Adipocyte (in vitro differentiated cells): Measurements from ENCODE around the gene GOLT1A.
A peak's percentile ranks its signal among the peaks of the same experiment; 100 is the strongest.

Experiments
- DNase-seq: peaks from one replicate; pipeline ENCODE4 v3.0.0-alpha.2; 2015; ENCODE audit warnings: low read depth
- H3K27me3 ChIP-seq: replicated peaks from 2 replicates; pipeline ENCODE4 v1.7.0; 2013; ENCODE audit warnings: mild to moderate bottlenecking, low read length, moderate library complexity; ENCODE audit not compliant: control insufficient read depth, insufficient read depth
- H3K36me3 ChIP-seq: 2 replicates; pipeline ENCODE4 v1.7.0; 2013; ENCODE audit warnings: low read length, mild to moderate bottlenecking, moderate library complexity; ENCODE audit not compliant: control insufficient read depth, insufficient read depth, severe bottlenecking
- H3K4me1 ChIP-seq: 2 replicates; pipeline ENCODE4 v1.7.0; 2013; ENCODE audit warnings: mild to moderate bottlenecking, low read length, moderate library complexity; ENCODE audit not compliant: control insufficient read depth, insufficient read depth
- H3K4me3 ChIP-seq: 2 replicates; pipeline ENCODE4 v1.7.0; 2013; ENCODE audit warnings: mild to moderate bottlenecking, low read length, moderate library complexity
- H3K9ac ChIP-seq: 2 replicates; pipeline ENCODE4 v1.7.0; 2013; ENCODE audit warnings: mild to moderate bottlenecking, low read length, moderate library complexity
- H3K9me3 ChIP-seq: 2 replicates; pipeline ENCODE4 v1.7.0; 2013; ENCODE audit warnings: mild to moderate bottlenecking, low read length, moderate library complexity; ENCODE audit not compliant: control insufficient read depth

Gene GOLT1A

GRCh38 chr1:204198348-204199340 is 15.1 kb downstream of the GOLT1A start:
- Histone ChIP-seq H3K9me3 (no peaks in the 10 kb centered on the region), H3K9ac (no peak overlapping the region), H3K4me3 (no peak overlapping the region), H3K4me1 (peaks cover 7% of the 10 kb centered on the region), H3K36me3 (no peaks in the 10 kb centered on the region), H3K27me3 (peaks cover 74% of the 10 kb centered on the region)
- peak; percentile 55 for DNase-seq

GRCh38 chr1:204197068-204197467 is 16.7 kb downstream of the GOLT1A start:
- H3K4me3 ChIP-seq, result no peak overlapping the region
- peaks cover 71% of the 10 kb centered on the region for H3K27me3 ChIP-seq
- DNase-seq, result no peak
- peaks cover 7% of the 10 kb centered on the region for H3K4me1 ChIP-seq
- H3K9me3 ChIP-seq, result no peaks in the 10 kb centered on the region
- H3K36me3 ChIP-seq, result no peaks in the 10 kb centered on the region
- H3K9ac ChIP-seq, result no peak overlapping the region

DNA sequence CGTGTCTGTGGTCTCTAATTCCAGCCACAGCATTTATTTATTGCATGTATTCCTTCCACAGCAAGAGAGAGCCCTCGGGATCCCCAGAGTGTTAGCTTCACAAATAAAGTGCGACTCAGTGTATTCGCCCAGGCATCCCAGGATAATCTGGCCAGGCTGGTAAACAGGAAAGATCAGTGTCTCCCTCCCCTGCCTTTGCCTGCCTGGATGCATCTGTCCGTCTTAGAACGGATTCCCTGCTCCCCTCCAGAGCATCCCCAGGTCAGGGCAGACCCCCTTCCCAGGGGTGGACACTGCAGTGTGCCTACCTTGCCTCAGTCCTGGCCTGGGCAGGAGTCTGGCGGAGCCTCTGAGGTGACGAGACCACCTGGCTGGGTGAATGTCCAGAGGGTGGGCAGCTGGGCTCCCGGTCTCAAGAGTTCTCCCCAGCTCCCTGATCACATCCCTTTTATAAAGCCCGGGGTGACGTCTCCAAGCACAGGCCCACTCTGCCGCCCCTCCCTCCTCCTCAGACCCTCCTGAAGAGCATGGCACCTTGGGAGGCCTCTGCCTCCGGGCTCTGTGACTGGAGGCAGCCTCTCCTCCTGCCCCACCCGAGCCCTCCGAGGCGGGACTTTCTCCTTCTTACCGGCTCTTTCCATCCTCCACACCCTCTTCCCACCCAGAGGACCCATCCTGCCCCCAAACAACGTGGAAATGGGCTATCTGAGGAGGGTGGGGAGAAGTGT is 17.6 kb downstream of the GOLT1A start, which contains the start of gene KISS1:
TSS of gene KISS1 (minus strand) at position 424 of the 728 bp plus-strand sequence. CDS start 3,615 bp downstream, outside the sequence.
- H3K4me1 ChIP-seq, result peaks cover 7% of the 10 kb centered on the region
- H3K27me3 ChIP-seq, result peaks cover 74% of the 10 kb centered on the region
- H3K9me3 ChIP-seq, result no peaks in the 10 kb centered on the region
- no peak within 1 kb of the TSS for H3K4me3 ChIP-seq
- no peak for DNase-seq
- no peak within 1 kb of the TSS for H3K9ac ChIP-seq
- no peaks in the 10 kb centered on the region for H3K36me3 ChIP-seq

GRCh38 chr1:204194771-204195170 is 19.0 kb downstream of the GOLT1A start:
- Histone ChIP-seq H3K4me1 (peaks cover 7% of the 10 kb centered on the region), H3K27me3 (peaks cover 73% of the 10 kb centered on the region)

DNA sequence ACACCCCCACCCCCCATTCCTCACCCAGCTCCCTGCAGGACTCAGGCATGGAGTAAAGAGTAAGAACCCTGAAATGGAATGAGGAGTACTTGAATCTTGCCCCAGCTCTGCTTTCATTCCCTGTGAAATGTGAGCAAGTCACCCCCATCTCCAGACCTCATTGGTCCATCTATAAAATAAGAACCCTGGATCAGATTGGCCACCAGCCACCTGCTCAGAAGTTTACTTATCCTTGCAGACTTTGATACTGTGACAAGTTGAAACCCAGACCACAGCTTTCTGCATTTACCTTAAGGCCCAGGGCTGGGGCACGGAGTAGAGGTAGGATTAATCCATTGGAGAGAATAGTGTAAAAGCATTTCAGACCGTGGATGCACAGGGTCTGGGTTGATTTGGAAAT is 19.7 kb downstream of the GOLT1A start:
- peaks cover 74% of the 10 kb centered on the region for H3K27me3 ChIP-seq
- no peak overlapping the region for H3K4me3 ChIP-seq
- no peak overlapping the region for H3K9ac ChIP-seq
- DNase-seq, result no peak
- H3K4me1 ChIP-seq, result peaks cover 7% of the 10 kb centered on the region
- H3K9me3 ChIP-seq, result no peaks in the 10 kb centered on the region
- no peaks in the 10 kb centered on the region for H3K36me3 ChIP-seq

More at GRCh38 chr1:204194771-204195170, 19.0 kb downstream of the GOLT1A start:
- Histone ChIP-seq H3K9ac (no peak overlapping the region), H3K36me3 (no peaks in the 10 kb centered on the region), H3K4me3 (no peak overlapping the region), H3K9me3 (no peaks in the 10 kb centered on the region)
- no peak for DNase-seq

DNA sequence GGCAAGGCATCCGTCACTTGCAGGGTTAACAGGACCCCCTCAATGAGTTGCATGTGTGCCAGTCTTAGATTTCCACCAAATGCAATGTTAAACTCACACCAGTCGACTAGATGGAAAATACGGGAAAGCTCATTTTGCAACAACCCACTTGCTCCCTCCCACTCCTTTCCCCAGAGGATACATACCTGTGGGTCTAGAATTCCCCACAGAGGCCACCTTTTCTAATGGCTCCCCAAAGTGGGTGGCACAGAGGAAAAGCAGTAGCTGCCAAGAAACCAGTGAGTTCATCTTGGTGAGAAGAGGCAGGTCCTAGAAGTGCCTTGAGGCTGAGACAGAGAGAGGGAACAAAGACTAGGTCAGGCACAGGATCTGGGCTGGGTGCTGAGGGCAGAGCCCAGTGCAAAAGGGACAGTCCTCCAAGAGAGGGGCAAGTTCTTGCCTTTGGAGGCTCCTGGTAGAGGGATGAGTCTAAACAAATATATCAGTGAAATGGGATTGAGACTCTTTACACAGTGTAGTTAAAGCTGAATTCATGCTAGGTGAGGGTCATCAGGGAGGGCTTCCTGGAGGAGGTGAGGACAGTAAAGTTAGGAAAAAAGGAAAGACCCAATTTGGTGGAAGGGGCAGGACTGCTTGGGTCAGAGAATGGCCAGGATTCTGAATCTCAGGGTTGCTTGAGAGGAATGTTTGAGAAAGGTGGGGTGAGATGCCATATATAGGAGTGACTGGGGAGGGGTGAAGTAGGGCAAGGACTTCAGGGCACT is 21.0 kb downstream of the GOLT1A start:
- no peaks in the 10 kb centered on the region for H3K4me1 ChIP-seq
- no peak for DNase-seq
- H3K9ac ChIP-seq, result no peak overlapping the region
- H3K9me3 ChIP-seq, result no peaks in the 10 kb centered on the region
- H3K27me3 ChIP-seq, result peaks cover 82% of the 10 kb centered on the region
- no peak overlapping the region for H3K4me3 ChIP-seq
- no peaks in the 10 kb centered on the region for H3K36me3 ChIP-seq

GRCh38 chr1:204192046-204192445 is 21.7 kb downstream of the GOLT1A start:
- no peaks in the 10 kb centered on the region for H3K36me3 ChIP-seq
- DNase-seq, result no peak
- H3K9ac ChIP-seq, result no peak overlapping the region
- no peak overlapping the region for H3K4me3 ChIP-seq
- H3K9me3 ChIP-seq, result no peaks in the 10 kb centered on the region
- no peaks in the 10 kb centered on the region for H3K4me1 ChIP-seq
- H3K27me3 ChIP-seq, result peaks cover 83% of the 10 kb centered on the region

DNA sequence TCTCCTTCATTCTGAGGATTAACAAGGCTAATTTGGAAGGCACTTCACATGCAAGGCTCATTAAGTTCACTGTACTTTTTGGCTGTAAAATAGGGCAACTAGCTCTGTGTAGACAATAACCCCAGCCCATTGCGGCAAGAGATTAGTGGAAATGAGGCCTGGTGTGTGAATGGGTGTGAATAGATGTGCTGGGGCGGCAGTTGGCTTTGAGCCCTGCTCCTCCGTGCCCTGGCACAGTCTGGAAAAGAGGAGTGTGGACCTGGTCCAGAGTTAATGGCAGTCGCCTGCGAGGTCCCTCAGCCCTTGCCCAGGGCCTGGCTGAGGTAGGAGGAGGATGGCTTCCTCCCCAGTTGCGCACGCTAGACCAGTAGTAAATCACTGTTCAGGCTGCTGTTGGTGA is 22.3 kb downstream of the GOLT1A start:
- Histone ChIP-seq H3K4me3 (no peak overlapping the region), H3K9me3 (no peaks in the 10 kb centered on the region), H3K36me3 (no peaks in the 10 kb centered on the region), H3K4me1 (no peaks in the 10 kb centered on the region), H3K9ac (no peak overlapping the region), H3K27me3 (peaks cover 83% of the 10 kb centered on the region)
- DNase-seq, result no peak

DNA sequence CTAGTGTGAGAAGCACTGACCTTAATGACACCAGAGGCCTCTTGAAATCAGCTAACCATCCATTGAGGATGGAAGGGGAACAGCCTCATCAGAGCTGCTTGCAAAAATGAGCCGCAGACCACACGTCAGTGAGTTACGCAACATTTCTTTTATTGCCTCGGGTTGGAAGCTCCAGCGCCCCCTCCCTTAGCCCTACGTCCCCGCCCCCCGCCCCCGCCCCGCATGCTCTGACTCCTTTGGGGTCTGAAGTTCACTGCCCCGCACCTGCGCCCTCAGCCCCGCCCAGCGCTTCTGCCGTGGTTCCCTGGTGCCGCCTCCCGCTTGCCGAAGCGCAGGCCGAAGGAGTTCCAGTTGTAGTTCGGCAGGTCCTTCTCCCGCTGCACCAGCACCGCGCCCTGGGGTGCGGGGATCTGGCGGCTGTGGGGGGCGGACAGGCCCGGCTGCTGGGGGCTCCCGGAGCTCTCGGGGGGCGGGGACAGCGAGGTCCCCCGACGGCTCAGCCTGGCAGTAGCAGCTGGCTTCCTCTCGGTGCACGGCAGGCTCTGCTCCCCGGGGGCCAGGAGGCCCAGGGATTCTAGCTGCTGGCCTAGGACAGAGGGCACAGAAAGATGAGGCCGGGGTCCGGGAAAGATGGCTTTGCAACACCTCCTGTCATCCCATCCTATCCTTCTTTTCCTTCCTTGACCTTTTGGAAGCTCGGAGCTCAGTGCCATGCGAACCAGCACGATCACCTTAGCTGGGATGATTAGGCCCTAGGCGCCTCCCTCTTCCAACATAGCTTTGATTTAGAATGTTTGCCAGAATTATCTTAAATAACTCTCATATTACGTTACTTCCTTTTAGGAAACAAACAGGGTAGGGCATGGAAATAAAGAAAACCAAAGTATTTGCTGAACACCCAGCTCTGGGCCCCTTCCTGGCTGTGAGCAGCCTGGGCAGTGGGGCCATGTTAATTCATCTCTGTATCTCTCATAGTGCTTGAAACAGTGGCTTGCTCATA is 23.3 kb downstream of the GOLT1A start:
- Histone ChIP-seq H3K27me3 (peaks cover 82% of the 10 kb centered on the region), H3K9me3 (no peaks in the 10 kb centered on the region), H3K4me3 (no peak overlapping the region), H3K9ac (no peak overlapping the region), H3K4me1 (no peaks in the 10 kb centered on the region), H3K36me3 (no peaks in the 10 kb centered on the region)
- DNase-seq, result peak; percentile 60

- Histone ChIP-seq H3K4me1 (no peaks in the 10 kb centered on the region), H3K9me3 (no peaks in the 10 kb centered on the region), H3K4me3 (no peak overlapping the region), H3K9ac (no peak overlapping the region), H3K36me3 (no peaks in the 10 kb centered on the region), H3K27me3 (peaks cover 68% of the 10 kb centered on the region)
- DNase-seq, result no peak
These were observed 24.7 kb downstream of the GOLT1A start for GRCh38 chr1:204188959-204189639.
